GM11168 (cell line): ENCODE measurements around the gene PLCB1.
"Not testable (repeated sequence)": the region's sequence is repeated elsewhere in the genome, so short reads cannot be mapped to it uniquely, and the experiment has no call there.

Experiments used
- in situ Hi-C: fragments of 300-500 bp; cut with MboI; formaldehyde crosslinking; loops from one replicate; pipeline ENCODE4 v1.12.0; 2022; ENCODE audit warnings: low sequenced_read_pairs; ENCODE audit not compliant: unreplicated experiment

PLCB1 gene

GRCh38 chr20:8131598-8132483 is at the start of gene PLCB1:
TSS of gene PLCB1 (plus strand) at chr20:8132266. CDS start at chr20:8132652, 386 bp downstream.
- in situ Hi-C loops = loop anchor here (10.0 to 25.0 kb wide), 3 partner anchors 173 to 580 kb away; no protein-coding TSS in a partner anchor

GRCh38 chr20:8082989-8083388 is 49.1 kb upstream of the PLCB1 start:
- in situ Hi-C loops = no loop called here

GRCh38 chr20:8089668-8090067 is 42.4 kb upstream of the PLCB1 start:
- in situ Hi-C loops = no loop called here

GRCh38 chr20:8094415-8094818 is 37.6 kb upstream of the PLCB1 start:
- in situ Hi-C loops = no loop called here

- in situ Hi-C loops = no loop called here
These were observed 37.2 kb upstream of the PLCB1 start for GRCh38 chr20:8094850-8095249.

GRCh38 chr20:8095648-8096572 is 36.2 kb upstream of the PLCB1 start:
- in situ Hi-C loops = no loop called here

GRCh38 chr20:8097307-8097706 is 34.8 kb upstream of the PLCB1 start:
- in situ Hi-C loops = no loop called here

- in situ Hi-C loops = no loop called here
These were observed 27.8 kb upstream of the PLCB1 start for GRCh38 chr20:8104252-8104651.

- in situ Hi-C loops = not testable (repeated sequence)
These were observed 17.5 kb upstream of the PLCB1 start for GRCh38 chr20:8114612-8115011.

GRCh38 chr20:8115436-8115835 is 16.6 kb upstream of the PLCB1 start:
- in situ Hi-C loops = no loop called here

- in situ Hi-C loops = no loop called here
These were observed 15.8 kb upstream of the PLCB1 start for GRCh38 chr20:8116067-8116811.

GRCh38 chr20:8117636-8118035 is 14.4 kb upstream of the PLCB1 start:
- in situ Hi-C loops = no loop called here

GRCh38 chr20:8118039-8118438 is 14.0 kb upstream of the PLCB1 start:
- in situ Hi-C loops = no loop called here

- in situ Hi-C loops = no loop called here
These were observed 13.3 kb upstream of the PLCB1 start for GRCh38 chr20:8118760-8119159.

GRCh38 chr20:8121666-8122065 is 10.4 kb upstream of the PLCB1 start:
- in situ Hi-C loops = no loop called here

GRCh38 chr20:8124639-8125038 is 7.4 kb upstream of the PLCB1 start:
- in situ Hi-C loops = loop anchor here (25.0 kb wide), 1 partner anchor 588 kb away; no protein-coding TSS in a partner anchor

GRCh38 chr20:8126181-8126580 is 5.9 kb upstream of the PLCB1 start:
- in situ Hi-C loops = loop anchor here (25.0 kb wide), 1 partner anchor 586 kb away; no protein-coding TSS in a partner anchor

GRCh38 chr20:8126841-8127378 is 5.2 kb upstream of the PLCB1 start:
- in situ Hi-C loops = loop anchor here (25.0 kb wide), 1 partner anchor 585 kb away; no protein-coding TSS in a partner anchor

- in situ Hi-C loops = loop anchor here (25.0 kb wide), 1 partner anchor 585 kb away; no protein-coding TSS in a partner anchor
These were observed 4.4 kb upstream of the PLCB1 start for GRCh38 chr20:8127553-8128255.
